ENCODE results near the gene C11orf54. TPM values are rescaled to one million over a fixed set of nuclear protein-coding genes. Genes with fewer than 3 reads are reported as not detected.

The C11orf54 gene
- total and polyA plus RNA-seq, 4 donors: 20.4 to 66.1 (median 22.0) TPM

GRCh38 chr11:93697611-93698010 lies 43.9 kb upstream of the C11orf54 start:
- DNase-seq (no peak), ATAC-seq (ENCODE audit: insufficient read depth, low FRiP score) (no peak)
- Histone ChIP-seq H3K4me1 (ENCODE audit: control insufficient read depth in 5 of 5, insufficient read depth in 5 of 5, low read length in 5 of 5) (no peaks in the 10 kb centered on the region), H3K9ac (ENCODE audit: insufficient read depth in 1 of 2, low read length in 2 of 2) (no peak overlapping the region), H3K27me3 (ENCODE audit: control insufficient read depth in 3 of 3, insufficient read depth in 3 of 3, low read length in 2 of 3) (no peaks in the 10 kb centered on the region), H3K36me3 (ENCODE audit: control insufficient read depth in 4 of 4, insufficient read depth in 4 of 4, low read length in 4 of 4) (peaks cover 24 to 49% (median 38%) of the 10 kb centered on the region in 4 donors), H3K9me3 (ENCODE audit: control insufficient read depth in 4 of 4, insufficient read depth in 3 of 4, low read length in 3 of 4) (no peaks in the 10 kb centered on the region), H3K27ac (ENCODE audit: low read depth in 1 of 2, low read length in 1 of 2) (no peak overlapping the region), H3K4me3 (no peak overlapping the region)
- TF ChIP-seq CTCF (IDR thresholded peaks at IDR 0.05; ENCODE audit: control extremely low read depth, extremely low read depth): no peak
- WGBS, 2 donors: 97% methylated on average over 4 of the region's 4 CpGs

GRCh38 chr11:93700830-93701229 lies 40.6 kb upstream of the C11orf54 start:
- H3K27ac ChIP-seq (ENCODE audit: low read depth in 1 of 2, low read length in 1 of 2): no peak overlapping the region
- DNase-seq: no peak
- 97% methylated on average over 3 of the region's 3 CpGs for WGBS, 2 donors
- H3K9ac ChIP-seq (ENCODE audit: insufficient read depth in 1 of 2, low read length in 2 of 2): no peak overlapping the region
- no peaks in the 10 kb centered on the region for H3K9me3 ChIP-seq (ENCODE audit: control insufficient read depth in 4 of 4, insufficient read depth in 3 of 4, low read length in 3 of 4)
- no peaks in the 10 kb centered on the region for H3K27me3 ChIP-seq (ENCODE audit: control insufficient read depth in 3 of 3, insufficient read depth in 3 of 3, low read length in 2 of 3)
- ATAC-seq (ENCODE audit: insufficient read depth, low FRiP score): no peak
- no peaks in the 10 kb centered on the region for H3K4me1 ChIP-seq (ENCODE audit: control insufficient read depth in 5 of 5, insufficient read depth in 5 of 5, low read length in 5 of 5)
- peaks cover 25 to 54% (median 33%) of the 10 kb centered on the region in 4 donors for H3K36me3 ChIP-seq (ENCODE audit: control insufficient read depth in 4 of 4, insufficient read depth in 4 of 4, low read length in 4 of 4)
- no peak overlapping the region for H3K4me3 ChIP-seq
- TF ChIP-seq CTCF (IDR thresholded peaks at IDR 0.05; ENCODE audit: control extremely low read depth, extremely low read depth): no peak

- no peaks in the 10 kb centered on the region for H3K27me3 ChIP-seq (ENCODE audit: control insufficient read depth in 3 of 3, insufficient read depth in 3 of 3, low read length in 2 of 3)
Measured at GRCh38 chr11:93704237-93704636, 37.2 kb upstream of the C11orf54 start.

More at GRCh38 chr11:93704237-93704636, 37.2 kb upstream of the C11orf54 start:
- DNase-seq (no peak), ATAC-seq (ENCODE audit: insufficient read depth, low FRiP score) (no peak)
- H3K4me1 ChIP-seq (ENCODE audit: control insufficient read depth in 5 of 5, insufficient read depth in 5 of 5, low read length in 5 of 5): no peaks in the 10 kb centered on the region
- WGBS, 2 donors: 97 to 100% methylated on average over 2 of the region's 2 CpGs
- H3K9me3 ChIP-seq (ENCODE audit: control insufficient read depth in 4 of 4, insufficient read depth in 3 of 4, low read length in 3 of 4): peaks cover 0 to 5% (median 2%) of the 10 kb centered on the region in 4 donors
- peaks cover 7 to 34% (median 24%) of the 10 kb centered on the region in 4 donors for H3K36me3 ChIP-seq (ENCODE audit: control insufficient read depth in 4 of 4, insufficient read depth in 4 of 4, low read length in 4 of 4)
- no peak overlapping the region for H3K4me3 ChIP-seq
- no peak for TF ChIP-seq CTCF (IDR thresholded peaks at IDR 0.05; ENCODE audit: control extremely low read depth, extremely low read depth)
- no peak overlapping the region for H3K9ac ChIP-seq (ENCODE audit: insufficient read depth in 1 of 2, low read length in 2 of 2)
- no peak overlapping the region for H3K27ac ChIP-seq (ENCODE audit: low read depth in 1 of 2, low read length in 1 of 2)
